Mesothelial cell of epicardium (in vitro differentiated cells): Measurements from ENCODE around the gene LRRC58. TPM values are rescaled to one million over a fixed set of nuclear protein-coding genes. Genes with fewer than 3 reads are reported as not detected.

Experiments used
- DNase-seq, 2 experiments: peaks; one replicate each; pipeline ENCODE4 v3.0.0; 2021; ENCODE audit warnings: low spot score in 2 of 2; ENCODE audit not compliant: unreplicated experiment in 2 of 2
- H3K27ac Mint-ChIP-seq: 2 replicates; pipeline ENCODE4 v1.8.0; 2021; ENCODE audit warnings: mixed read lengths
- H3K27me3 Mint-ChIP-seq: 2 replicates; pipeline ENCODE4 v1.8.0; 2021; ENCODE audit warnings: low read depth, mixed read lengths
- H3K36me3 Mint-ChIP-seq: 2 replicates; pipeline ENCODE4 v1.8.0; 2021; ENCODE audit warnings: mixed read lengths
- H3K4me1 Mint-ChIP-seq: 2 replicates; pipeline ENCODE4 v1.8.0; 2021; ENCODE audit warnings: mixed read lengths
- H3K4me3 Mint-ChIP-seq: 2 replicates; pipeline ENCODE4 v1.8.0; 2021; ENCODE audit warnings: mild to moderate bottlenecking, moderate library complexity, mixed read lengths
- H3K9me3 Mint-ChIP-seq: 2 replicates; pipeline ENCODE4 v1.8.0; 2021; ENCODE audit warnings: mixed read lengths
- CTCF ChIP-seq: fragments of 200-600 bp; sonication (generic); IDR thresholded peaks from one replicate; pipeline ENCODE4 v1.5.0; 2021; ENCODE audit warnings: antibody characterized with exemption; ENCODE audit not compliant: unreplicated experiment
- total RNA-seq: library from RNA; stranded (reverse); gene quantifications from 3 replicates; pipeline ENCODE4 v1.2.1, GENCODE V29; 2021

The LRRC58 gene
- total RNA-seq: 18.6 to 19.0 TPM (median 18.7 TPM) in 3 replicates

- Mint-ChIP-seq H3K9me3 (no peaks in the 10 kb centered on the region), H3K36me3 (peaks cover 1% of the 10 kb centered on the region), H3K27me3 (peaks cover 1% of the 10 kb centered on the region), H3K4me3 (peak within 1 kb of the TSS; percentile 92), H3K4me1 (peaks cover 34% of the 10 kb centered on the region), H3K27ac (peak within 1 kb of the TSS; percentile 98)
- TF ChIP-seq CTCF: no peak
- DNase-seq: peak; percentile 83 to 87
These were observed at the start of gene LRRC58 for GRCh38 chr3:120348991-120349854. Gene LRRC58, minus strand, starts transcription at chr3:120349354. Its CDS starts 111 bp downstream, at chr3:120349243.

GRCh38 chr3:120396469-120396868 lies 47.3 kb upstream of the LRRC58 start:
- peaks cover 6% of the 10 kb centered on the region for H3K9me3 Mint-ChIP-seq
- no peak for TF ChIP-seq CTCF
- no peaks in the 10 kb centered on the region for H3K4me1 Mint-ChIP-seq
- no peak overlapping the region for H3K4me3 Mint-ChIP-seq
- no peak overlapping the region for H3K27ac Mint-ChIP-seq
- H3K27me3 Mint-ChIP-seq: no peaks in the 10 kb centered on the region
- DNase-seq: no peak
- H3K36me3 Mint-ChIP-seq: peaks cover 66% of the 10 kb centered on the region

- Mint-ChIP-seq H3K27me3 (no peaks in the 10 kb centered on the region), H3K4me1 (no peaks in the 10 kb centered on the region), H3K4me3 (no peak overlapping the region), H3K27ac (no peak overlapping the region), H3K9me3 (peaks cover 6% of the 10 kb centered on the region), H3K36me3 (peaks cover 49% of the 10 kb centered on the region)
- no peak for DNase-seq
- no peak for TF ChIP-seq CTCF
These were observed 45.2 kb upstream of the LRRC58 start for GRCh38 chr3:120394347-120394746.

- no peak overlapping the region for H3K4me3 Mint-ChIP-seq
- no peak overlapping the region for H3K27ac Mint-ChIP-seq
- no peak for TF ChIP-seq CTCF
- DNase-seq: no peak
- H3K27me3 Mint-ChIP-seq: no peaks in the 10 kb centered on the region
- H3K4me1 Mint-ChIP-seq: no peaks in the 10 kb centered on the region
- H3K9me3 Mint-ChIP-seq: peaks cover 6% of the 10 kb centered on the region
- peaks cover 44% of the 10 kb centered on the region for H3K36me3 Mint-ChIP-seq
These were observed 44.6 kb upstream of the LRRC58 start for GRCh38 chr3:120393761-120394160.

GRCh38 chr3:120393243-120393642 lies 44.1 kb upstream of the LRRC58 start:
- Mint-ChIP-seq H3K36me3 (peaks cover 39% of the 10 kb centered on the region), H3K27ac (no peak overlapping the region), H3K27me3 (no peaks in the 10 kb centered on the region), H3K4me1 (no peaks in the 10 kb centered on the region), H3K4me3 (no peak overlapping the region), H3K9me3 (peaks cover 3% of the 10 kb centered on the region)
- DNase-seq: no peak
- TF ChIP-seq CTCF: no peak
